ENCODE results near the gene DDX11.
"Not testable (repeated sequence)": the region's sequence is repeated elsewhere in the genome, so short reads cannot be mapped to it uniquely, and the experiment has no call there.

DDX11 gene

DNA sequence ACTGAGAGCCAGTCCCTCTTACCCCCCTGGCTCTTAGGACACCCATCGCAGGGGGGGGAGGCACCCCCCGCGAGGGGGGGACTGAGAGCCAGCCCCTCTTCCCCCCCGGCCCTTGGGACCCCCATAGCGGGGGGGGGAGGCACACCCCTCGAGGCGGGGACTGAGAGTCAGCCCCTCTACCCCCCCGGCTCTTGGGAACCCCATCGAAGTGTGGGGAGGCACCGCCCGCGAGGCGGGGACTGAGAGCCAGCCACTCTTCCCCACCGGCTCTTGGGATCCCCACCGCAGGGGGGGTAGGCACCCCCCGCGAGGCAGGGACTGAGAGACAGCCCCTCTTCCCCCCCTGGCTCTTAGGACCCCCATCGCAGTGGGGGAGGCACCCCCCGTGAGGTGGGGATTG is 48.8 kb downstream of the DDX11 start:
- no peak for DNase-seq (ENCODE audit: low read depth in 2 of 2)

DNA sequence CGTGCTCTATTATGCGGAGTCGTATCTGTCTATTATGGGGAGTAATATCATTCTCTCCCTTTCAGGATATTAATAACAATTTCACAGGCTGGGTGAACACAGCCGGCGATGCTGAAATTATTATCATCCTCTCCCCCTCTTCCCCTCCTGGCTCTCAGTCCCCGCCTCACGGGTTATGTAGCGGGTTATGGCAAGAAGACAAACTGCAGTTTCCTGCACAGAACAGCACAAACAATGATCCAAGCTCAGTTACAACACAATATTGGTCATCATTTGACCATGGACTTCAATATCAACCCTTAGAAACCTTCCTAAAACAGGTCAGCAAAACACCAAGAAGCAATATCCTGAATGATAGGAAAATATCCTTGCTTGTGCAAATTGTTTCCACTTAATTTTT is 50.5 kb downstream of the DDX11 start:
- DNase-seq (ENCODE audit: low read depth in 2 of 2) = not testable (repeated sequence)

DNA sequence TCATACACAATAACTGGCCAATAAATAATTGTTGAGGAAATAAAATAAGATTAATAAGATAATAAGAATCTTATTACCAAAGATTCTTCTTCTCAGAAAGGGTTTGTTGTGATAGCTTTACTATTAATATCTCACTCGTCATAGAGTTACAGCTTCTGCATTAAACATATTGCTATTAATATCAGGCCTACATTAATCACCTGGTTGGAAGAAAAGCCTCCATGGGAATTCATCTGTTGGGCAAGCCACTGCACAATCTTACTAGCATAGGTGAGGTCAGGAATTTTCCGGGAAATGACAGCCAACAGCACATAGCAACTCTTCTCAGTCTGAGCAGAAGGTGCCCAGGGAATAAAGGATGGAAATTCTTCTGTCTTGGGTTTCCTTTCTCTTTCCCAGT is 51.5 kb downstream of the DDX11 start:
- not testable (repeated sequence) for DNase-seq (ENCODE audit: low read depth in 2 of 2)

DNA sequence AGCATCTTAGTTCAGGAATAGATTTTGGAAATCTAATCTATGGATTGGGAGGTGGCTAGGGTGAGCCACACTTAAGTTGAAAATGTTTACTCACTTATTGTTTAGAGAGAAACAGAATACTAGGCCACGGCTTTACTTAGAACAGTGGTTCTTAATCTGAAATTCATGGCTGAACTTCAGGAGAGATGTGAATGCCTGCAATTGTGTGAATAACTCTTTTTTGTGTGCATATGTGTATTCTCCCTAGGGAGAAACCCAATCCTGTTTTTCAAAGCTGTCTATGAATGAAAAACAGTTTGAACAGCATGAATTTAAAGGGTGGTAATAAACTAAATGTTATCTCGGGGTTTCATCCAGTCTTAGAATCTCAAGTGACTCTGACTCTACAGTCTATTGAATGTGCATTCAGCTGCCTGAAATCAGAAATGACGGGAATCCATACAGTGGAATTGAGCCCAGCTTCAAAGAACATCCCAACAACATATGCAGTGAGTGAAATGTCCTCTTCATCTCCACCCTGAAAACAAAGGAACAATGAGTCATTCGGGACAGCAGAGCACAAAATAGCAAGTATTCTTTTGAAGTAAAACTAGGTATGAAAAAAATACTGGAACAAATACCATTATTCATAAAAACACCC is 53.7 kb downstream of the DDX11 start:
- DNase-seq (ENCODE audit: low read depth in 2 of 2) = not testable (repeated sequence)

DNA sequence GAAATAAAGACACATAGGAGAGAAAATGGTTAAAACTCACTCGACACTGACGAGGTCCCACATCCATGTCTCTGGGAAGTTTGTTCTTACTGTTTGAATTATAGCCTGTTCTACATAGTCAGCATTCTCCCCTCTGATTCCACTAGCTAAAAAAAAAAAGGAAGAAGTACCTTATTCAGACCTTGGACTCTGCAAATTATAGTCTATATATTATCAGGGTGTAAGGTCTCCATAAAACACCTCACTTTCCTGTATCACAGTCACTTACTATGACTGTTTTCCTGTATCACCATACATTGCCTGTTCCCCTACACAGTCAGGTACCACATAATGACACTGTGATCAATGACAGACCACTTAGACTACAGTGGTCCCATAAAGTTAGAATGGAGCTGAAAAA is 62.9 kb downstream of the DDX11 start:
- not testable (repeated sequence) for DNase-seq (ENCODE audit: low read depth in 2 of 2)

DNA sequence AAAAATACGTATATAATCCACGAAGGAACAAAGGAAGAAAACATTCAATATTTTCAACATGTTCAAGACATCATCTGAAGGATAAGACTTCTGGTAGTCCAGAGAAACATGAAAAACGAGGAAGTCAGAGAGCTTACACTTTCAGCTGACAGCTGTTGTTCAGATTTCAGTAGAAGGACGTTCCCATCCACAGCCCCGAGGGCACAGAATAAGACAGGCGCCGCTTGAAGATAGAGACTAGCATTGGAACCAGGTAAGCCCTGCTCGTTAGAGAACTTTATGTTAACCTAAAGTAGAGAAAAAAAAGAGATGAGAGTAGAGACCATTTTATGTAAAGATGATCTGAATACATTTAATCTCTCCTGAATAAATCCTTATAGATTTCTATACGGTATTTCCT is 71.1 kb downstream of the DDX11 start:
- DNase-seq (ENCODE audit: low read depth in 2 of 2) = not testable (repeated sequence)

DNA sequence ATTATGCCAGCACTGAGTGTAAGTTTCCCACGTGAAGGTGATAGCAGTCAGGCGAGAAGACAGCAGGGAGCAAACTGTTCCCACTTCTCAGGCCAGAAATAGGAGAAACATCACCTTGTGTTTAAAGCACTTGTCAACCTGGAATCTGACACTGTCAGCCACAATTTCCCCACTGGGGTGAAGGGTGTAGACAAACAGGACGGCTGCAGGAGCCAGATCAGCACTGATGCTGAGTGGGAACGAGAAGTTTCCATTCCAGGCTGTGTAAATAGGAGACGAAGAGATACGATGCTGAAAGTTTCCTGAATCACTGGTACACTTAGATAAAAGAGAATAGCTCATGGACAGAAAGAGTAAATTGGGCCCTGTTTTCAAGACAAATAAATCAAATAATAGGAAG is 71.6 kb downstream of the DDX11 start:
- not testable (repeated sequence) for DNase-seq (ENCODE audit: low read depth in 2 of 2)

DNA sequence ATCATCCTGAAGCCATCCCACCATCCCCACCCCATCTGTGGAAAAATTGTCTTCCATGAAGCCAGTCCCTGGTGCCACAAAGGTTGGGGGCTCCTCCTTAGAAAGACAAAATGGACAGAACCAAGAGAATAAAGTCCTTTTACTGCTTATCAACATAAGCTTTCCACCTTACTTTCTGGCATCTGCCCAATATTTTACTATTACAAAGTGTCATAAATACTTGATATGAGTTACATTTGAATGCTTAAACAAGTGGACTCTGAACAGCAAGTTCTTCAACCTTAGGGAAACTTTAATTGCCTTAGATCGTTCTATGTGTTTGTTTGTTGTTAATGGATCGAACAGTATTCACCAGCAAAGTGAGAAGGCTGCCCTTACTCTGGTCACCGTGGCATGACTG is 73.8 kb downstream of the DDX11 start:
- DNase-seq (ENCODE audit: low read depth in 2 of 2) = not testable (repeated sequence)

DNA sequence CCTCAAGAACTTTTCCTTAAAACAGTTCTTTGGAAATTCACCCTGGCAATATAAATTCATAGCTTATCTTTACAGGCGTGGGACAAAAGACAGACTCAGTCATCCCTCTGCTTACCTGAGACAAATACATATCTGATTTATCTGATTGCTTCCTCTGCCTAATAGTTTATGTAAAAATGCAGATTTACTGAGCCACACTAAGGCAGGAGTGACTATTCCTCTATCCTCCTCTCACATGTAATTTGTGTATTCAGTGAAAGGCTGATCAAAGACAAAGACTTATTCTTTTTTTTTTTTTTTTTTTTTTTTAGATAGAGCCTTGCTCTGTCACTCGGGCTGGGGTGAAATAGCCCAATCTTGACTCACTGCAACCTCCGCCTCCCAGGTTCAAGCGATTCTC is 77.1 kb downstream of the DDX11 start:
- DNase-seq (ENCODE audit: low read depth in 2 of 2) = not testable (repeated sequence)
